HUES6 (cell line): Measurements from ENCODE around the gene ZNF800.

ENCODE experiments used
- H3K27ac ChIP-seq: 2 replicates; pipeline ENCODE4 v1.7.0; 2013; ENCODE audit warnings: low read depth, mild to moderate bottlenecking, low read length, inconsistent platforms
- H3K27me3 ChIP-seq: 2 replicates; pipeline ENCODE4 v1.6.1; 2013; ENCODE audit warnings: low read length; ENCODE audit not compliant: control insufficient read depth, insufficient read depth
- H3K36me3 ChIP-seq: 2 replicates; pipeline ENCODE4 v1.6.1; 2013; ENCODE audit warnings: low read length; ENCODE audit not compliant: control insufficient read depth, insufficient read depth
- H3K4me1 ChIP-seq: 2 replicates; pipeline ENCODE4 v1.6.1; 2013; ENCODE audit warnings: low read length; ENCODE audit not compliant: control insufficient read depth, insufficient read depth
- H3K4me3 ChIP-seq: 2 replicates; pipeline ENCODE4 v1.5.1; 2013; ENCODE audit warnings: low read depth, low read length
- H3K9ac ChIP-seq: one replicate; pipeline ENCODE4 v1.6.1; 2013; ENCODE audit warnings: mild to moderate bottlenecking, low read length
- H3K9me3 ChIP-seq: 2 replicates; pipeline ENCODE4 v1.6.1; 2013; ENCODE audit warnings: low read depth, low read length; ENCODE audit not compliant: control insufficient read depth, insufficient read depth

Gene ZNF800

GRCh38 chr7:127390817-127391590, 1.5 kb downstream of the ZNF800 start:
- Histone ChIP-seq H3K4me3 (peak overlapping the region; percentile 84), H3K9me3 (no peaks in the 10 kb centered on the region), H3K27ac (no peak overlapping the region), H3K36me3 (peaks cover 6% of the 10 kb centered on the region; the same call in 1 of the 2 replicates), H3K9ac (peak overlapping the region; percentile 74), H3K4me1 (peaks cover 7% of the 10 kb centered on the region; the same call in 1 of the 2 replicates), H3K27me3 (peaks cover 48% of the 10 kb centered on the region)

DNA sequence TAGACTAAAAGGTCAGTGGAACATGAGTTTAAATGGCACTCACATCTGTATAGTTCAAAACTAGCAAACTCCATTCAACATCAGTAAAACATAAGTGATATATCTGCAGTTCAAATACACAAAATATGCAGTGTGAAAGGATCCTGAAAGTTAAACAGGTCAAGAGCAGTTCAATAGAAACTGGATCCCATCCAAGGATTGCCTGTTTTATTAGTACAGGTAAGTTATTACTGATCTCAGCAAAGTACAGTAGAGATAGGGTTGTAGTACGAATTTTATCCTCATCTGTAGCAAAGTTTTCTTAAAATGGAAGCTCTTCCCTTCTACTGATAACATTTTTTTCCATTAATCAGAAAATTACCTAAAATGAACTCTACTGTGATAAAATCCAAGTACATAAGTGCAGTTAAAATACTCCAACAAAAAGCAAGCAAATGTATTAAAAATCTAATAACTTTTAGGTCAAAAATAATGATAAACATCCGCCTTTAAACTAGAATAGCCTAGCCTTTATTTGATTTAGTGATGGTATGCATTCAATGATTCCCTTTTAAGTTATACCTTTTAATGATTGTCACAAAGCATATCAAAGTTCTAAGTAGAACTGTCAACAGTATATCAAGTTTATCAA, 2.2 kb downstream of the ZNF800 start:
- Histone ChIP-seq H3K9ac (no peak overlapping the region), H3K4me1 (peaks cover 7% of the 10 kb centered on the region; the same call in 1 of the 2 replicates), H3K4me3 (no peak overlapping the region), H3K27me3 (peaks cover 41% of the 10 kb centered on the region), H3K27ac (no peak overlapping the region), H3K36me3 (peaks cover 6% of the 10 kb centered on the region; the same call in 1 of the 2 replicates), H3K9me3 (no peaks in the 10 kb centered on the region)

DNA sequence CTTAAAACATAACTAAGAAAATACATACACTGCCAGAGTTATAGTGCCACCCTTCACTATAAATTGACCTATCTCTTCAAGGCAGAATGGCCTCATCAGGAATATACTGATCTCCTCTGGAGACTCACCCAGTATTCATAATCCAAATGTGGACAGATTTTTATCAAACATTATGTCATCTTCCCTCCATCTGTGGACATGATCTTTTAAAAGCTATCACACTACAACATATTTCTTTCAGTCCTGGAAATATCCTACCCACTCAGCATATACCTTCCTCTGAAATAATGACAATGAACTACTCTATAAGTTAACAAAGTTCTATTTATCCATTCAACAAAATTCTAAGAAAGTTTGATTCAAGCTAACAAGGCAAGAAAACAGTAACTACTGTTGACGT, 3.2 kb downstream of the ZNF800 start:
- H3K9me3 ChIP-seq, result no peaks in the 10 kb centered on the region
- H3K9ac ChIP-seq, result no peak overlapping the region
- no peak overlapping the region for H3K4me3 ChIP-seq
- H3K27ac ChIP-seq, result no peak overlapping the region
- peaks cover 32% of the 10 kb centered on the region for H3K27me3 ChIP-seq
- peaks cover 7% of the 10 kb centered on the region; the same call in 1 of the 2 replicates for H3K4me1 ChIP-seq
- H3K36me3 ChIP-seq, result peaks cover 6% of the 10 kb centered on the region; the same call in 1 of the 2 replicates

- H3K36me3 ChIP-seq, result peaks cover 6% of the 10 kb centered on the region; the same call in 1 of the 2 replicates
Measured at GRCh38 chr7:127387974-127388373, 4.5 kb downstream of the ZNF800 start.

GRCh38 chr7:127383123-127383835, 9.2 kb downstream of the ZNF800 start:
- no peak overlapping the region for H3K9ac ChIP-seq
- no peaks in the 10 kb centered on the region for H3K9me3 ChIP-seq
- peaks cover 10% of the 10 kb centered on the region for H3K4me1 ChIP-seq
- no peak overlapping the region for H3K4me3 ChIP-seq
- no peaks in the 10 kb centered on the region for H3K27me3 ChIP-seq
- peaks cover 4% of the 10 kb centered on the region; the same call in 1 of the 2 replicates for H3K36me3 ChIP-seq
- no peak overlapping the region for H3K27ac ChIP-seq

More at GRCh38 chr7:127387974-127388373, 4.5 kb downstream of the ZNF800 start:
- H3K9ac ChIP-seq, result no peak overlapping the region
- peaks cover 14% of the 10 kb centered on the region for H3K4me1 ChIP-seq
- no peak overlapping the region for H3K4me3 ChIP-seq
- no peaks in the 10 kb centered on the region for H3K9me3 ChIP-seq
- H3K27ac ChIP-seq, result no peak overlapping the region
- peaks cover 18% of the 10 kb centered on the region for H3K27me3 ChIP-seq

GRCh38 chr7:127382301-127383085, 10.0 kb downstream of the ZNF800 start:
- Histone ChIP-seq H3K36me3 (no peaks in the 10 kb centered on the region), H3K4me3 (no peak overlapping the region), H3K9ac (no peak overlapping the region), H3K9me3 (no peaks in the 10 kb centered on the region), H3K27me3 (no peaks in the 10 kb centered on the region), H3K27ac (no peak overlapping the region), H3K4me1 (peaks cover 10% of the 10 kb centered on the region)

- H3K27me3 ChIP-seq, result no peaks in the 10 kb centered on the region
- no peak overlapping the region for H3K4me3 ChIP-seq
- H3K9me3 ChIP-seq, result no peaks in the 10 kb centered on the region
- peaks cover 10% of the 10 kb centered on the region for H3K4me1 ChIP-seq
- H3K9ac ChIP-seq, result no peak overlapping the region
- H3K36me3 ChIP-seq, result no peaks in the 10 kb centered on the region; the same call in 1 of the 2 replicates
- H3K27ac ChIP-seq, result no peak overlapping the region
Measured at GRCh38 chr7:127380479-127380878, 12.0 kb downstream of the ZNF800 start.

DNA sequence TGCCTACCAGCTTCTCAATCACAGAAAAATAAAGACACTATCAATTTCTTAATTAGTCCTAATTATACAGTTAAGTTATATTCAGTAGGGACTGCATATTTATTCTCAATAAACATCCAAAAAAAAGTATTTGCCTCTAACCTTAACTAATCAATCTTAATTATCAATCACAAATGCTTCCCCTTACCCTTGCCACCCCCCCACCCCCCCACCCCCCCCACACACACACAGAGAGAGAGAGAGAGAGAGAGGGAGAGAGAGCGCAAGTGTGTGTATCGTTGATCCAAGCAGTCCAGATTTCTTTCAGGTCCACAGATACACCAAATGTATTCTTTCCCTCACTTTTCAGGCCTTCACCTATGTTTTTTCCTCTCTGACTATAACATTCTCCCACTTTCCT, 12.9 kb downstream of the ZNF800 start:
- Histone ChIP-seq H3K9ac (no peak overlapping the region), H3K4me1 (peaks cover 10% of the 10 kb centered on the region), H3K36me3 (peaks cover 1% of the 10 kb centered on the region; the same call in 1 of the 2 replicates), H3K9me3 (no peaks in the 10 kb centered on the region), H3K4me3 (no peak overlapping the region), H3K27ac (no peak overlapping the region), H3K27me3 (no peaks in the 10 kb centered on the region)

- Histone ChIP-seq H3K4me3 (no peak overlapping the region), H3K4me1 (peaks cover 7% of the 10 kb centered on the region), H3K36me3 (peaks cover 12% of the 10 kb centered on the region), H3K9ac (no peak overlapping the region), H3K27ac (no peak overlapping the region), H3K27me3 (no peaks in the 10 kb centered on the region), H3K9me3 (no peaks in the 10 kb centered on the region)
Measured at GRCh38 chr7:127378537-127378936, 14.0 kb downstream of the ZNF800 start.

GRCh38 chr7:127377425-127377824, 15.1 kb downstream of the ZNF800 start:
- H3K27ac ChIP-seq, result no peak overlapping the region
- H3K9ac ChIP-seq, result no peak overlapping the region
- H3K4me1 ChIP-seq, result no peaks in the 10 kb centered on the region
- peaks cover 17% of the 10 kb centered on the region for H3K36me3 ChIP-seq
- H3K4me3 ChIP-seq, result no peak overlapping the region
- no peaks in the 10 kb centered on the region for H3K9me3 ChIP-seq
- H3K27me3 ChIP-seq, result no peaks in the 10 kb centered on the region
